SKM-1 treated with dmso at 0.1 percent for 144 hours (cell line): Measurements from ENCODE around the gene BANP.
"Not testable (repeated sequence)": the region's sequence is repeated elsewhere in the genome, so short reads cannot be mapped to it uniquely, and the experiment has no call there.

Experiments used
- DNase-seq: peaks from one replicate; lab custom pipeline; 2025; ENCODE audit not compliant: unreplicated experiment; lab: John Stamatoyannopoulos, UW

BANP gene

GRCh38 chr16:88077328-88078108, 126.3 kb downstream of the BANP start:
- DNase-seq = no peak

- no peak for DNase-seq
These were observed 127.0 kb downstream of the BANP start for GRCh38 chr16:88078111-88078775.

DNA sequence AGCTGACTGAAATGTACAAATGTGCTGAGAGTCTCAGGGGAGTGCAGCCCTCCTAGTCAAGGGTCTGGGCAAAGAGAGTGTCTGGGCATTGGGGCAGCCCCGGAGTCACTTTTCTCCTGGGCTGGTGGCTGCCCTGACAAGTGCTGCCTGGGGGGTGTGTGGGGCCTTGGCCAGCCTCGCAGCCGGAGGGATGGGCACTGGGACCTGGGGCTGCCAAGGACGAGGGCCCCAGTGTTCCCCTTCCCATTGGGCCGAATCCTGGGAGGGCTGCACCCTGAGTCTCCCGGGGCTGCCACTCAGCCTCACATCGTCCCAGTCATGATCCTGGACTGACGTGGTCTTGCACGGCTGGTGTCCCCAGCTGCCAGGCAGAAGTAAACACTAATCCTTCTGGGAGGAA, 132.3 kb downstream of the BANP start:
- DNase-seq = no peak

- no peak for DNase-seq
These were observed 133.6 kb downstream of the BANP start for GRCh38 chr16:88084881-88085280.

GRCh38 chr16:88086571-88087516, 135.6 kb downstream of the BANP start:
- no peak for DNase-seq

DNA sequence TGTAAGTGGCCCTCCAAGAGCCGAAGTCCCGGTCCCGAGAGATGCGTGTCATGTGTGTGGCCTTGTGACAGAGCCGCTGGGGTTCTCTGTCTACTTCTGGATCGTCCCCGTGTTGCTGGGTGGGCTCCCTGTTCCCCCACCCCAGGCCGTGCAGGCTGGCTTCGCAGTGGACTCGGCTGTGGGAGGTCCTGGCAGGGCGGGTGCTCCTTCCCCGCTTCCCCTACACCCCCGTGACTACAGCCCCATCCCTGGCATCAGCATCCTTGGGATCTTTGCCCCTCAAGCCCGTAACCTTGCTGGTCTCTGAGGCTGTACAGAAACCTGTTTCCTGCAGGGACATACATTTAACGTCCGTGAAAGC, 136.3 kb downstream of the BANP start:
- DNase-seq = no peak

DNA sequence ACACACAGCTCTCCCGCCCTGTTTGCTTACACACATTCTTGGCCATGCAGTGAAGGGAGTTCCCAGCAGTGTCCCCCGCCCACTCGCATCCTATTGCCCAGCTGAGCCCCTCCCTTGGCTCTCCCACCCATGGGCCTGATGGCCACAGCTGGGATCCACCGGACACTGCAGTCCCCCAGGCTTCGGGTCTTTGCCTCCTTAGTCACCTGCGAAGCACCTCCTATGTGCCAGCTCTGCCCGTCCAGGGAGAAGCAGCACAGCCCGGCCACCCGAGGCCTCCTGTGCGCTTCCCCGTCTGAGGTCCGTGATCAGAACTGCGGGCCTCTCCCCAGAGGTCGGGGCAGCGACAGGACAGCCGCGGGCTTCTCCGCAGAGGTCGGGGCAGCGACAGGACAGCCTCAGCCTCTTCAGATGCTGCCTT, 136.9 kb downstream of the BANP start:
- DNase-seq = no peak

- DNase-seq = not testable (repeated sequence)
These were observed 137.4 kb downstream of the BANP start for GRCh38 chr16:88088611-88089010.

DNA sequence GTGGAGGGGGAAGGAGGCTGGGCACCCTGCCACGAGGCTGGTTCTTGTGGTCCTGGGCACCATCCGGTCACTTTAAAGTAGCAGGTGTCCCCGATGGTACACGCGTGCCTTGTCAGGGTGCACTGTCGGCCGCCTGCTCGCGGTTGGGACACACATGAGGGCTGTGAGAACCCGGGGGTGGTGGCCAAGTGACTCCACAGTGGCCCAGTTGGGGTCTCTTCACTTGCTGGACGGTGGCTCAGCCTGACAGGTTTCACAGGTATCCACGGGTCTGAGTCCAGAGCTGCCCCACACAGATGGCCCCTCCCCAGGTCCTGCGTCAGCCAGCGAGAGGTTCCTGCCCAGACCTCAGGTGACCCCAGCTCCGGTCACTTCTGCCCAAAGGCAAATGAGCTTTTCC, 137.8 kb downstream of the BANP start:
- not testable (repeated sequence) for DNase-seq

DNA sequence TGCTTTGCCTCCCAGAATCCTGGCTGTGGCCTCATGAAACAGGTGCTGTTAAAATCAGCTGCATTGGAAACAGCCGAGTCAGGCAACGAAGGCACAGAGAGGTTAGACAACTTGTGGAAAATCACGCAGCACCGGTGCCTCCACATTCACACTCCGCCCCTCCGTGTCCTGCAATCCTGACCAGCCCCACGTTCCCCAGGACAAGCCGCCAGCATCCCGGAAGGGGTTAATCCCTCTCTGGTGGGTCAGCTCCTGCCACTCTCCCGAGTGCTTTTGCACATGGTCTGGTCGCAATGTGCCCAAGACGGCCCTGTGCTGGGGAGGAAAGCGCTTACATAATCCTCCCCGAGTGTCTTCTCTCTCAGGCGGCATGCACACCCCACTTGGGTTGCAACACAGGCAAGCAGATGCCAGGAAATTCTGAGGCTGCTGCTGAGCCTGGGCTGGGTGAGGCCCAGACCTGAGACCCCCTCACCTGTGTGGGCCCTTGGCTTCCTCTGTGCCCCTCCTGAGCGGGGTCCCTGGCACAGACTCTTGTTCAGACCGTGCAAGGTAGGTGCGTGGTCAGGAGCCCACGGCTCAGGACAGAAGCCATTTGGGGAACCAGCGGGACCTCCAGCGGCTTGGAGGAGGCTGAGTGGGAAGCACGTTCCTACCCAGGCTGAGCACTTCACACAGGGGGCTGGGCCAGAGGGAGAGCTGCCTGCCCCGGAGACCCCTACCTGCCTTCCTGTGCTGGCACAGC, 138.6 kb downstream of the BANP start:
- DNase-seq = not testable (repeated sequence)

DNA sequence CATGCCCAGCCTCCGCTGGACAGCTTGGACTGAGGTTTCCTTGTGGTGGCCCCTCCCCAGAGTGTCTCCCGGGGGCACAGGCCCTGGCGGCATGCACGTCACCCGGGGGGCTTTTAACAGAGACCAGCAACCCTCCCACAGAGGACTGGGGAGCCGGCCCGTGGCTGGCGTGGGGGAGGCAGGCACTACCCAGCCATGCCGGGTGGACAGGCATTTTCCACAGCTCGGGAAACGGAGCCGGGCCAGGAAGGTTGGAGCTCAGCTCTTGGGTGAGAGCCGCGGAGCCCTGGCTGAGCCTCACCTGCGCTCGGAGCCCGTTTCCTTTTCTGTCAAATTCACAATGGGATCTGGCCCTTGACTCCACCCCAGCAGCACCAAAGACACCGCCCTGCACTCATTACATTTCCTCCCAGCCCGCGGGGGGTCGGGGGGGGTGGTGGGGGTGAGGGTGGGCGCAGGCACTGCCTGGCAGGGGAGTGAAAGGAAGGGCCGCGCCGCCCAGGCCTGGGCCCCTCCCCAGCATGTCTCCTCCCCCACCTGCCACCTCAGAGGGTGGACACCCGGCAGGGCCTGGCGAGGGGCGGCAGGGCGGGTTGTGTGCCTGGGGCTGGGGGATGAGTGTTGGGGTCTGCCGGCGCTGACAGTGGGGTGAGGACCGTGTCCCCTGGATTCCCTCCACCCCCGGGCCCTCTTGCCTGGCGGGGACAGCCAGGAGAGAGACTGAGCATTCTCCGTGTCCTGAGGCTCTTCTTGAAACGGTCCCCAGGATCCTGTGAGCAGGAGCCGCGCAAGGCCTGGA, 139.3 kb downstream of the BANP start:
- not testable (repeated sequence) for DNase-seq

GRCh38 chr16:88091221-88091971, 140.2 kb downstream of the BANP start:
- not testable (repeated sequence) for DNase-seq

DNA sequence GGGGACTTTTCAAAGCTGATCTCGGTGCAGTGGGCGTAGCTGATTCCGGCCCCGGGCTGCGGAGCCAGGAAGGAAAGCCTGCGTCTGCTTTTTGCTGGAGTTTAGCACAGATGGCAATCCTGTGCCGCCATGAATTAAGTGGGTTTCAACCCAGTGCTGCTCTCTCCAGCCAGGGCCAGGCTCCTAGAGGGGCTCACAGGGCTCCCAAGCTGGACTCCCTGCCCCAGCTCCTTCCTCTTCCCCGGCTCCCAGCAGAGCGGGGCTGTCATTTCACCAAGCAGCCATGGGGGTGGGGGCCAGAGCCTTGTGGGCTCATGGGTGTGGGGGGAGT, 140.7 kb downstream of the BANP start:
- not testable (repeated sequence) for DNase-seq

GRCh38 chr16:88092791-88093555, 141.7 kb downstream of the BANP start:
- not testable (repeated sequence) for DNase-seq

DNA sequence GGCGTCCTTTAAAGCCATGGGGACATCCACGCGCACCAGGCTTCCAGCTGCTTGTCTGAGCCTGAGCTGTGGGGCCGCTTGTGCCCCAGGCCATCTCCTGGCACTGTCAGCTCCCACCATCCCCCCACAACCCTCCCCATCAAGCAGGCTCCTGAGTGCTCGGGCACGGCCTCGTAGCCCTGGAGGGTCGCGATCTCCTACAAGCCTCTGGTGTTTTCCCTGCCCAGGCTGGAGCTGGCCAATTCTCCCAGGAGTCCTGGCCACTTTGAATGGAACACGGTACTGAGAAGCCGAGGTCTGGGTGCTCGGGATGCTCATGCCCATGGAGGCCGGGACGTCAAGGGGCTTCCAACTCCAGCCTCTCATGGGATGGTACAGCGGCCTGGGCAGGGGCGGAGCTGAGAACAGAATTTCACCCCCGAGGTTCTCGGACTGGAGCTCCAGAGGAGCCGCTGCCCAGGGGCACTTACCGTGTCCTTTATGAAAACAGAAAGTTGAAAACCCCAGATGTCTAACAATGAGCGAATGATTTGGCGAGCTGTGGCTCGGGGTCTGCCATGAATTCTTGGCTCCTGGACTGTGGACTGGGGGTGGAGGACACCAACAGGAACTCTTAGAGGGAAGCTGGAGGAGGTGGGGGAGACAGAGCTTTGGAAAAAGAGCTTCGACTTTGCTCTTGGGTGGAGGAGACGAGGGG, 142.5 kb downstream of the BANP start:
- DNase-seq = not testable (repeated sequence)

- not testable (repeated sequence) for DNase-seq
These were observed 143.0 kb downstream of the BANP start for GRCh38 chr16:88094253-88094575.

GRCh38 chr16:88094900-88095299, 143.7 kb downstream of the BANP start:
- DNase-seq = not testable (repeated sequence)

GRCh38 chr16:88096659-88097058, 145.4 kb downstream of the BANP start:
- DNase-seq = not testable (repeated sequence)
